ENCODE measurements around the gene FBXO45.

DNA sequence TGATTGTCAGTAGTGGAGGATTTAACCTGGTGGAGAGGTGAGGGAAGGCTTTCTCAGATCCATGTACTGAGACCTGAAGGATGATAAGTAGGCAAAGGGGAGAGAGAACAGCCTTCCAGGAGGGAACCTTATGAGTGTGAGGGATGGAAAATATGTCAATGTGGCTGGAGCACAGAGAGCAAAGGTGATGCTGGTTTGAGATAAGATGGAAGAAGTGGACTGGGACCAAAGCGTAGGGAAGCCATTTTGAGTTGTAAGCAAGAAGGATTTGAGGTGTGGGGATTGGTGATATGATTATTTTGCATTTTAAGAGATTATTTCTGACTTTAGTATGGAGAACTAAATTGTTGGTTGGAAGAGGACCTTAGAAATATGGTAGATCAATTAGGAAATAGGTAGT lies 3.9 kb downstream of the FBXO45 start:
- TF ChIP-seq ZC3H11A (IDR thresholded peaks at IDR 0.05) = no peak
- TF ChIP-seq RFX5 (IDR thresholded peaks at IDR 0.05) = no peak

Data from A549 (cell line).